Progenitor cell of endocrine pancreas (in vitro differentiated cells): ENCODE data around the gene FOXRED2. TPM values are rescaled to one million over a fixed set of nuclear protein-coding genes. Genes with fewer than 3 reads are reported as not detected.

Experiments
- DNase-seq: peaks from one replicate; pipeline ENCODE4 v3.0.0; 2021; ENCODE audit warnings: low spot score; ENCODE audit not compliant: unreplicated experiment
- H3K27ac Mint-ChIP-seq: 2 replicates; pipeline ENCODE4 v1.8.0; 2021; ENCODE audit warnings: mild to moderate bottlenecking, moderate library complexity, mixed read lengths
- H3K27me3 Mint-ChIP-seq: 2 replicates; pipeline ENCODE4 v1.8.0; 2021; ENCODE audit warnings: mixed read lengths
- H3K36me3 Mint-ChIP-seq: 2 replicates; pipeline ENCODE4 v1.8.0; 2022; ENCODE audit warnings: mixed read lengths; ENCODE audit not compliant: insufficient read depth
- H3K4me1 Mint-ChIP-seq: 2 replicates; pipeline ENCODE4 v1.8.0; 2021; ENCODE audit warnings: low read depth, mixed read lengths
- H3K4me3 Mint-ChIP-seq: 2 replicates; pipeline ENCODE4 v1.8.0; 2021; ENCODE audit warnings: low read depth, mild to moderate bottlenecking, moderate library complexity, mixed read lengths
- H3K9me3 Mint-ChIP-seq: 2 replicates; pipeline ENCODE4 v1.8.0; 2021; ENCODE audit warnings: low read depth, mixed read lengths
- long read RNA-seq: library from polyadenylated mRNA; unstranded; transcript quantifications from one replicate; pipeline ENCODE4 v2.0.0, GENCODE V29; 2020
- total RNA-seq: library from RNA; stranded (reverse); gene quantifications from 2 replicates; pipeline ENCODE4 v1.2.1, GENCODE V29; 2021
- TF ChIP-seq, protein P1 (sequence below): fragments of 200-600 bp; sonication (generic); IDR thresholded peaks from one replicate; pipeline ENCODE4 v1.5.0; 2021; ENCODE audit warnings: antibody characterized with exemption, mild to moderate bottlenecking; ENCODE audit not compliant: unreplicated experiment

The FOXRED2 gene
- total RNA-seq = 22.7 and 23.5 TPM in 2 replicates
- long read RNA-seq, full-length matches to known transcripts = 1 of 3 reads
- long read RNA-seq, partial matches to known transcripts = 1 of 3 reads
- long read RNA-seq, other reads (novel, unspliced or antisense) = 1 of 3 reads

DNA sequence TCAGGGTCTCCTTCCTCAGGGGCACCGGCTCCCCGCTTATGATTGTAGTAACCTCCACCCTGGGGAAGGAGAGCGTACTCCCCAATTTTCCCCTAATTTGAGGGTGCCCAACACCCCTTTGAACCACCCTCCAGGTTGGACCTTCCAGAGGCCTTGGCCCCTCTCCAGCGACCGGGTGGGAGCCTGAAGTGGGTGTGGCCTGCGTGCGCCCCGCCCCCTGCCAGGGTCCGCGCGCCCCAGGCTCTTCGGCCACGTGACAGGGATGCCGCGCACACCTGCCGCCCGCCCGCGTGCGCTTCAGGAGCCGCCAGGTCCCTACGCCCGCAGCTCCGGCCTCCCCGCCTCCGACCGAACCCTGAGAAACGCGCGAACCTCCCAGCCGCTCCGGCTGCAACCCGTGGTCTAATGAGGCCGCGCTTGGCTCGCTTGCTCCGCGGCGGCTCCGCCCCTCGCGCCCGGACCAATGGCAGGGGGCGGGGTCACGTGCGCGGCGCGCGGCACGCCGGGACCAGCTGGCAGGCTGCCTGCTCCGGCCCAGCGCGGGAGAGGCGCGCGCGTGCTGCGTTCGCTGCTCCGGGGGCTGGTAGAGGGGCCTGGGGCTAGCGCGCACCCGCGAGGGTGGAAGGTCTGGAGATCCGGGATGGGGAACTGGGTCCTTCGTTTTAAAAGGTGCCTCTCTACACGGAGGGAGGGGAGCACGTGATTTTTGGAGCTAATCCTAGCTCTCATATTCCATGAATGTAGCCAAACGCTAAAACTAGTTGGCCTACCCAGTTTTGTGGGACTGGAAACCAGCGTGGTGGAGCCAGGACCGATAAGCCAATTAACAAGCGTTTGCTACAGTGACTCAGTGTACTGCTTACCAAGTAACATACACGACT, at the start of gene FOXRED2:
TSS of gene FOXRED2 (minus strand) at position 404 of the 881 bp plus-strand sequence. CDS start 618 bp downstream, outside the sequence.
- Mint-ChIP-seq H3K27me3 (no peaks in the 10 kb centered on the region), H3K9me3 (peaks cover 3% of the 10 kb centered on the region)

DNA sequence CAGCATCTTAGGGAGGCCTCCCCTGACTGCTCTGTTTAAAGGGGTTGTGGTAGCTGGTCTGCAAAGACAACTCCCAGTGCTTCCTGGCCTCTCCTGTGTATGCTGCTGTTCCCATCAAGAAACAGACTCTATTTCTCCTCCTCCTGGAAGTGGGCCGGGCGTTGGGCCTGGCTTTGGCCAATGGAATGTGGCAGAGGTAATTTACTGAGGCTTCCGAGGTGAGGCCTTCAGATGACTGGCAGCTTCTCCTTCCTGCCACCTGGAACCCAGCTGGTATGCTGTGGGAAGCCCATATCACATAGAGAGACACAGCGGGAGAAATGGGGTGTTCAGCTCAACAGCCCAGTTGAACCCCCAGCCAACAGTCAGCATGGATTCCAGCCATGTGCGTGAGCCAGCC, 47.3 kb upstream of the FOXRED2 start:
- Mint-ChIP-seq H3K27ac (no peak overlapping the region), H3K4me1 (no peaks in the 10 kb centered on the region), H3K36me3 (no peaks in the 10 kb centered on the region), H3K4me3 (no peak overlapping the region), H3K27me3 (peaks cover 20% of the 10 kb centered on the region), H3K9me3 (no peaks in the 10 kb centered on the region)
- no peak for DNase-seq
- TF ChIP-seq, protein P1, sequence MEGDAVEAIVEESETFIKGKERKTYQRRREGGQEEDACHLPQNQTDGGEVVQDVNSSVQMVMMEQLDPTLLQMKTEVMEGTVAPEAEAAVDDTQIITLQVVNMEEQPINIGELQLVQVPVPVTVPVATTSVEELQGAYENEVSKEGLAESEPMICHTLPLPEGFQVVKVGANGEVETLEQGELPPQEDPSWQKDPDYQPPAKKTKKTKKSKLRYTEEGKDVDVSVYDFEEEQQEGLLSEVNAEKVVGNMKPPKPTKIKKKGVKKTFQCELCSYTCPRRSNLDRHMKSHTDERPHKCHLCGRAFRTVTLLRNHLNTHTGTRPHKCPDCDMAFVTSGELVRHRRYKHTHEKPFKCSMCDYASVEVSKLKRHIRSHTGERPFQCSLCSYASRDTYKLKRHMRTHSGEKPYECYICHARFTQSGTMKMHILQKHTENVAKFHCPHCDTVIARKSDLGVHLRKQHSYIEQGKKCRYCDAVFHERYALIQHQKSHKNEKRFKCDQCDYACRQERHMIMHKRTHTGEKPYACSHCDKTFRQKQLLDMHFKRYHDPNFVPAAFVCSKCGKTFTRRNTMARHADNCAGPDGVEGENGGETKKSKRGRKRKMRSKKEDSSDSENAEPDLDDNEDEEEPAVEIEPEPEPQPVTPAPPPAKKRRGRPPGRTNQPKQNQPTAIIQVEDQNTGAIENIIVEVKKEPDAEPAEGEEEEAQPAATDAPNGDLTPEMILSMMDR = no peak

More for the DNA sequence above, at the start of gene FOXRED2:
- Mint-ChIP-seq H3K27ac (no peak within 1 kb of the TSS), H3K4me1 (peaks cover 5% of the 10 kb centered on the region), H3K36me3 (peaks cover 12% of the 10 kb centered on the region), H3K4me3 (peak within 1 kb of the TSS; percentile 58)
- peak; percentile 83 for DNase-seq
- TF ChIP-seq, protein P1 = no peak

DNA sequence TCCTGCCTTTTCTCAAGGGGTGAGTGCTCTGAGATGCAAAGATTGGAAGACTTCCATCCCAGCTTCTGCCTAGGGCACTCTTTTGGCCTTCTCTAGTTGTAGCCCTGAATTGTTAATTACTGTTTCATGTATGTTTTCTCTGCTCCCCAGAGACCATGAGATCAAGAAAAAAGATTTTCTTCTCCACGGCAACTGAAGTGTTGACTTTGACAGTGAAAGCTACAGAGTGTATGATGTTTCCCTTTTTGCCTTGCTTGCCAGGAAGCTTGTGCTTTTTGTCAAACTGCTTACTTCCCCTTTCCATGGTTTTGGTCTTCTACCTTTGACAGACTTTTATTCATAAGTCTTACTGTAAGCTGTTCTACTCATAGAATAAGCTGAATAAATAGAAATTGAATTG, 45.4 kb upstream of the FOXRED2 start:
- no peak overlapping the region for H3K27ac Mint-ChIP-seq
- H3K36me3 Mint-ChIP-seq = no peaks in the 10 kb centered on the region
- peaks cover 26% of the 10 kb centered on the region for H3K27me3 Mint-ChIP-seq
- DNase-seq = no peak
- H3K4me1 Mint-ChIP-seq = no peaks in the 10 kb centered on the region
- TF ChIP-seq, protein P1 = no peak
- no peaks in the 10 kb centered on the region for H3K9me3 Mint-ChIP-seq
- no peak overlapping the region for H3K4me3 Mint-ChIP-seq

DNA sequence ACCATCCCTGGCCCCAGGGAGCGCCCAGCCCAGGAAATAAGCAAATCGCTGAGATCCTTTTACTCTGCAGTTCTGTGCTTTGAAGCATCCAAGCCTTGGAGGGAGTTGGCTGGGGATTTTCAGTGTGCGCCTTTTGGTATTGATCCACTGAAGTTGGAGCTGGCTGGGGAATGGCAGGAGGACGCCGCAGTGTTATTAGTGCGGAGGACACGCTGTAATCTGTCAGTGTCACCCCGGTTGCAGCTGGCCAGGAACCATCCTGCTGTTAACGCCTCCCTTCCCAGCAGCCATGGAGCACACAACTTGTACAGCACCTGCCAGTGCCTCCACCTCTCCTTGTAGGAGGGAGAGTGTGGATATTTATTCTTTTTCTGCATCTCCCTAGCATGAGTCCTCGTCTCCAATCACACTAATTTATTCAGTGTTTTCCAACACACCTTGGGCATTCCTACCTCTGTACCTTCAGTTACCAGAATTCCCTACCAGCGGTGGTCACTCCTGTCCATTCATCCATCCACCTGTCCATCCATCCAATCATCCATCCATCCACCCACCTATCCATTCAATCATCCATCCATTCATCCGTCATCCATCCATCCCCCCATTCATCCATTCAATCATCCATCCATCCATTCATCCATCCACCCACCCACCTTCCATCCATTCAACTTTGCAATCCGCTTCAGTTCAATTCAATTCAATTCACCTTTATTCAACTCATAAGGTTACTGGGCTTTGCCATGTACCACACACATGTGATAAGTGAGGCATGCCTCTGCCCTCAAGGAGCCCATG, 44.1 kb upstream of the FOXRED2 start:
- Mint-ChIP-seq H3K36me3 (no peaks in the 10 kb centered on the region), H3K9me3 (no peaks in the 10 kb centered on the region), H3K4me3 (no peak overlapping the region), H3K4me1 (peaks cover 1% of the 10 kb centered on the region), H3K27ac (no peak overlapping the region), H3K27me3 (peaks cover 33% of the 10 kb centered on the region)
- TF ChIP-seq, protein P1 = no peak
- DNase-seq = no peak

DNA sequence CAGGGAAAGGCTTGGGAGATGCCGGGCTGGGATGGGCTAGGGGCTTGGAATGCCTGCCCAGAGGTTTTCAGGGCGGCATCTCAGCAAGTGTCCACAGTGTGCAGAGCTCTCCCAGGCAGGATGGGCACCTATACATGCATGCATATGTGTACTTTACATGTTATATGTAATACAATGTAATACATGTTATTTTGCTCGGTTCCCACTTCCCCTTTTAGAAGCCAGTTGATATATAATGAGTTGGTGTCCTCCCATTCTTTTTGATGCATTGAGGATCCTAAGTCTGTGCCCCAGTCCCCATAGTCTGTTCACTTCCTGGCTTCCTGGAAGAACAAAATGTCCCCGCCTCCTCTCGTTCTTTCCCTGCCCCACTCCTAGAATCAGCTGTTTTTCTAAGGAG, 42.2 kb upstream of the FOXRED2 start:
- TF ChIP-seq, protein P1 = no peak
- no peak for DNase-seq
- H3K4me3 Mint-ChIP-seq = no peak overlapping the region
- H3K9me3 Mint-ChIP-seq = no peaks in the 10 kb centered on the region
- peaks cover 1% of the 10 kb centered on the region for H3K4me1 Mint-ChIP-seq
- H3K27me3 Mint-ChIP-seq = peaks cover 36% of the 10 kb centered on the region
- no peaks in the 10 kb centered on the region for H3K36me3 Mint-ChIP-seq
- no peak overlapping the region for H3K27ac Mint-ChIP-seq
